ENCODE results near the gene COL27A1.

COL27A1 gene

GRCh38 chr9:114273461-114273881 is 118.1 kb downstream of the COL27A1 start:
- no peak overlapping the region for H3K4me2 ChIP-seq (ENCODE audit: insufficient read depth, low read length)
- H3K27ac ChIP-seq (ENCODE audit: low read length) = no peak overlapping the region
- H2AFZ ChIP-seq (ENCODE audit: low read depth, low read length) = no peak overlapping the region
- H3K4me1 ChIP-seq (ENCODE audit: insufficient read depth, low read length) = no peaks in the 10 kb centered on the region
- H3K36me3 ChIP-seq (ENCODE audit: insufficient read depth, low read length) = no peaks in the 10 kb centered on the region
- DNase-seq (no peak), ATAC-seq (ENCODE audit: insufficient read depth, low read depth) (no peak)
- no peaks in the 10 kb centered on the region for H4K20me1 ChIP-seq (ENCODE audit: insufficient read depth, low read length)
- TF ChIP-seq CTCF (IDR thresholded peaks at IDR 0.05; ENCODE audit: borderline replicate concordance, extremely low read depth, low read length, poor library complexity, severe bottlenecking) (no peak), EZH2 (IDR thresholded peaks at IDR 0.05; ENCODE audit: borderline replicate concordance, low read depth, low read length, severe bottlenecking) (no peak)
- no peaks in the 10 kb centered on the region for H3K27me3 ChIP-seq (ENCODE audit: insufficient read depth, low read length, poor library complexity)
- no peak overlapping the region for H3K4me3 ChIP-seq (ENCODE audit: low read depth in 1 of 2, low read length in 2 of 2)
- no peaks in the 10 kb centered on the region for H3K79me2 ChIP-seq (ENCODE audit: insufficient read depth, low read length)
- H3K9ac ChIP-seq (ENCODE audit: low read depth, low read length) = no peak overlapping the region
- no peaks in the 10 kb centered on the region for H3K9me3 ChIP-seq (ENCODE audit: insufficient read depth, low read length, severe bottlenecking)

GRCh38 chr9:114274217-114274616 is 118.9 kb downstream of the COL27A1 start:
- no peaks in the 10 kb centered on the region for H3K36me3 ChIP-seq (ENCODE audit: insufficient read depth, low read length)
- H3K27ac ChIP-seq (ENCODE audit: low read length) = no peak overlapping the region
- no peaks in the 10 kb centered on the region for H4K20me1 ChIP-seq (ENCODE audit: insufficient read depth, low read length)
- no peaks in the 10 kb centered on the region for H3K4me1 ChIP-seq (ENCODE audit: insufficient read depth, low read length)
- TF ChIP-seq EZH2 (IDR thresholded peaks at IDR 0.05; ENCODE audit: borderline replicate concordance, low read depth, low read length, severe bottlenecking) = no peak
- TF ChIP-seq CTCF (IDR thresholded peaks at IDR 0.05; ENCODE audit: borderline replicate concordance, extremely low read depth, low read length, poor library complexity, severe bottlenecking) = no peak
- H3K4me3 ChIP-seq (ENCODE audit: low read depth in 1 of 2, low read length in 2 of 2) = no peak overlapping the region
- DNase-seq (no peak), ATAC-seq (ENCODE audit: insufficient read depth, low read depth) (no peak)
- no peak overlapping the region for H2AFZ ChIP-seq (ENCODE audit: low read depth, low read length)
- H3K9ac ChIP-seq (ENCODE audit: low read depth, low read length) = no peak overlapping the region
- H3K9me3 ChIP-seq (ENCODE audit: insufficient read depth, low read length, severe bottlenecking) = no peaks in the 10 kb centered on the region
- H3K79me2 ChIP-seq (ENCODE audit: insufficient read depth, low read length) = no peaks in the 10 kb centered on the region
- no peak overlapping the region for H3K4me2 ChIP-seq (ENCODE audit: insufficient read depth, low read length)
- no peaks in the 10 kb centered on the region for H3K27me3 ChIP-seq (ENCODE audit: insufficient read depth, low read length, poor library complexity)

GRCh38 chr9:114275246-114276004 is 120.1 kb downstream of the COL27A1 start:
- TF ChIP-seq CTCF (IDR thresholded peaks at IDR 0.05; ENCODE audit: borderline replicate concordance, extremely low read depth, low read length, poor library complexity, severe bottlenecking) (no peak), EZH2 (IDR thresholded peaks at IDR 0.05; ENCODE audit: borderline replicate concordance, low read depth, low read length, severe bottlenecking) (no peak)
- H3K36me3 ChIP-seq (ENCODE audit: insufficient read depth, low read length) = no peaks in the 10 kb centered on the region
- H3K9me3 ChIP-seq (ENCODE audit: insufficient read depth, low read length, severe bottlenecking) = no peaks in the 10 kb centered on the region
- H3K79me2 ChIP-seq (ENCODE audit: insufficient read depth, low read length) = no peaks in the 10 kb centered on the region
- no peaks in the 10 kb centered on the region for H4K20me1 ChIP-seq (ENCODE audit: insufficient read depth, low read length)
- no peak for DNase-seq
- H2AFZ ChIP-seq (ENCODE audit: low read depth, low read length) = no peak overlapping the region
- H3K4me1 ChIP-seq (ENCODE audit: insufficient read depth, low read length) = no peaks in the 10 kb centered on the region
- no peak overlapping the region for H3K4me2 ChIP-seq (ENCODE audit: insufficient read depth, low read length)
- H3K27ac ChIP-seq (ENCODE audit: low read length) = no peak overlapping the region
- H3K9ac ChIP-seq (ENCODE audit: low read depth, low read length) = no peak overlapping the region
- no peak for ATAC-seq (ENCODE audit: insufficient read depth, low read depth)
- H3K27me3 ChIP-seq (ENCODE audit: insufficient read depth, low read length, poor library complexity) = no peaks in the 10 kb centered on the region
- no peak overlapping the region for H3K4me3 ChIP-seq (ENCODE audit: low read depth in 1 of 2, low read length in 2 of 2)
